Frontal cortex (tissue), 1 donor: ENCODE results near the gene TESPA1. TPM values are rescaled to one million over a fixed set of nuclear protein-coding genes. Genes with fewer than 3 reads are reported as not detected.

Experiments used
- total RNA-seq: library from RNA; depleted of rRNA; stranded (reverse); fragments of >200 nt; gene quantifications from one replicate; pipeline ENCODE4 v1.2.3, GENCODE V29; 2014

Gene TESPA1
- total RNA-seq, 1 donor from 2014 or later: not detected

Other genes starting within 250 kb of the TESPA1 start
- gene MUCL1, start 130.2 kb downstream of the TESPA1 start, total RNA-seq: not detected
- 2.9 TPM for gene NEUROD4, start 35.2 kb upstream of the TESPA1 start, total RNA-seq
- gene OR9K2, start 141.6 kb upstream of the TESPA1 start, total RNA-seq: not detected
- gene OR10A7, start 236.3 kb upstream of the TESPA1 start, total RNA-seq: not detected